ENCODE results near the gene ETV3.

Gene ETV3

GRCh38 chr1:157158967-157159366, 20.8 kb upstream of the ETV3 start:
- no peak for DNase-seq

- DNase-seq: no peak
Measured at GRCh38 chr1:157157501-157158190, 19.5 kb upstream of the ETV3 start.

- peak; percentile 38 for DNase-seq
Measured at GRCh38 chr1:157156058-157156541, 17.9 kb upstream of the ETV3 start.

- no peak for DNase-seq
Measured at GRCh38 chr1:157155658-157156057, 17.5 kb upstream of the ETV3 start.

- DNase-seq: no peak
Measured at GRCh38 chr1:157154940-157155514, 16.8 kb upstream of the ETV3 start.

GRCh38 chr1:157154291-157154690, 16.1 kb upstream of the ETV3 start:
- DNase-seq: no peak

- DNase-seq: no peak
Measured at GRCh38 chr1:157153746-157154145, 15.6 kb upstream of the ETV3 start.

GRCh38 chr1:157152510-157152909, 14.3 kb upstream of the ETV3 start:
- no peak for DNase-seq

- DNase-seq: no peak
Measured at GRCh38 chr1:157151506-157151905, 13.3 kb upstream of the ETV3 start.

- DNase-seq: no peak
Measured at GRCh38 chr1:157151073-157151472, 12.9 kb upstream of the ETV3 start.

- DNase-seq: no peak
Measured at GRCh38 chr1:157150631-157151030, 12.4 kb upstream of the ETV3 start.

- DNase-seq: no peak
Measured at GRCh38 chr1:157147906-157148700, 9.9 kb upstream of the ETV3 start.

GRCh38 chr1:157147037-157147436, 8.8 kb upstream of the ETV3 start:
- no peak for DNase-seq

- no peak for DNase-seq
Measured at GRCh38 chr1:157146244-157146643, 8.0 kb upstream of the ETV3 start.

- DNase-seq: no peak
Measured at GRCh38 chr1:157145076-157145475, 6.9 kb upstream of the ETV3 start.

GRCh38 chr1:157144509-157144908, 6.3 kb upstream of the ETV3 start:
- no peak for DNase-seq

- no peak for DNase-seq
Measured at GRCh38 chr1:157142765-157143423, 4.7 kb upstream of the ETV3 start.

GRCh38 chr1:157142201-157142600, 4.0 kb upstream of the ETV3 start:
- no peak for DNase-seq

GRCh38 chr1:157141212-157141855, 3.1 kb upstream of the ETV3 start:
- DNase-seq: no peak

GRCh38 chr1:157140063-157140588, 1.9 kb upstream of the ETV3 start:
- DNase-seq: no peak

- DNase-seq: no peak
Measured at GRCh38 chr1:157139052-157139715, 989 bp upstream of the ETV3 start.
